SK-N-SH (cell line): Measurements from ENCODE around the gene PET100. TPM values are rescaled to one million over a fixed set of nuclear protein-coding genes. Genes with fewer than 3 reads are reported as not detected.

Experiments
- CTCF ChIA-PET: fragments of 300-600, 350-600 bp; formaldehyde crosslinking; extraction: SDS; loops from one replicate; lab custom pipeline; 2021; lab: Yijun Ruan, JAX
- POLR2A ChIA-PET: fragments of 350-600 bp; sonication (Branson Sonifier 250); formaldehyde crosslinking; extraction: SDS; loops from one replicate; lab custom pipeline; 2020; ENCODE audit warnings: antibody characterized with exemption, inconsistent platforms; lab: Yijun Ruan, JAX
- DNase-seq: peaks from one replicate; pipeline ENCODE4 v3.0.0; 2012
- H2AFZ ChIP-seq: fragments of 200-600 bp; sonication (generic); 2 replicates; pipeline ENCODE4 v1.8.1; 2016; ENCODE audit warnings: antibody characterized with exemption, mild to moderate bottlenecking, low read depth
- H3F3A ChIP-seq: fragments of 200-600 bp; sonication (generic); replicated peaks from 2 replicates; pipeline ENCODE3; 2016; ENCODE audit warnings: antibody characterized with exemption, mild to moderate bottlenecking; ENCODE audit not compliant: insufficient read depth
- H3K27ac ChIP-seq, 2 experiments: fragments of 200-500 bp in 1 of 2; fragments of 200-600 bp in 1 of 2; sonication (Bioruptor generic) in 1 of 2; sonication (generic), shearing (Covaris generic) in 1 of 2; 2 replicates each; pipeline versions ENCODE4 v1.5.1 to v1.6.1; 2014 to 2016; ENCODE audit warnings: low read depth in 2 of 2, inconsistent platforms in 1 of 2, low read length in 1 of 2, mild to moderate bottlenecking in 1 of 2, mixed read lengths in 1 of 2
- H3K27me3 ChIP-seq: fragments of 200-600 bp; sonication (generic), shearing (Covaris generic); 2 replicates; pipeline ENCODE4 v1.6.1; 2016; ENCODE audit warnings: mixed run types; ENCODE audit not compliant: insufficient read depth
- H3K36me3 ChIP-seq, 2 experiments: fragments of 200-500 bp in 1 of 2; fragments of 200-600 bp in 1 of 2; sonication (Bioruptor generic) in 1 of 2; sonication (generic) in 1 of 2; replicated peaks in 1 of 2; 2 replicates each; pipeline versions ENCODE3 to v1.5.1; 2014 to 2016; ENCODE audit warnings: low read length in 1 of 2, mild to moderate bottlenecking in 1 of 2; ENCODE audit not compliant: insufficient read depth in 2 of 2, control insufficient read depth in 1 of 2
- H3K4me1 ChIP-seq, 2 experiments: fragments of 200-500 bp in 1 of 2; fragments of 200-600 bp in 1 of 2; sonication (Bioruptor generic) in 1 of 2; sonication (generic), shearing (Covaris generic) in 1 of 2; 2 replicates each; pipeline versions ENCODE4 v1.5.1 to v1.6.1; 2014 to 2016; ENCODE audit warnings: low read depth in 1 of 2, low read length in 1 of 2, mixed run types in 1 of 2; ENCODE audit not compliant: insufficient read depth in 2 of 2, control insufficient read depth in 1 of 2
- H3K4me2 ChIP-seq: fragments of 200-600 bp; sonication (generic), shearing (Covaris generic); 2 replicates; pipeline ENCODE4 v1.6.1; 2017; ENCODE audit warnings: mixed run types
- H3K4me3 ChIP-seq, 2 experiments: fragments of 200-500 bp in 1 of 2; fragments of 200-600 bp in 1 of 2; sonication (Bioruptor generic) in 1 of 2; sonication (generic), shearing (Covaris generic) in 1 of 2; 2 replicates each; pipeline versions ENCODE4 v1.5.1 to v1.8.1; 2014 to 2016; ENCODE audit warnings: low read depth in 2 of 2, inconsistent platforms in 1 of 2, low read length in 1 of 2, mild to moderate bottlenecking in 1 of 2, mixed read lengths in 1 of 2, moderate library complexity in 1 of 2
- H3K79me2 ChIP-seq: fragments of 200-600 bp; sonication (generic); 2 replicates; pipeline ENCODE4 v1.8.1; 2017; ENCODE audit warnings: mild to moderate bottlenecking; ENCODE audit not compliant: insufficient read depth
- H3K9ac ChIP-seq: fragments of 200-600 bp; sonication (generic); 2 replicates; pipeline ENCODE4 v1.6.1; 2017; ENCODE audit warnings: mixed run types
- H3K9me2 ChIP-seq: fragments of 200-600 bp; sonication (generic); 2 replicates; pipeline ENCODE4 v1.6.1; 2017; ENCODE audit warnings: mixed run types
- H3K9me3 ChIP-seq: fragments of 200-600 bp; sonication (generic); 2 replicates; pipeline ENCODE4 v1.6.1; 2017; ENCODE audit warnings: mixed run types, mild to moderate bottlenecking, moderate library complexity
- H4K20me1 ChIP-seq: fragments of 200-600 bp; sonication (generic); 2 replicates; pipeline ENCODE4 v1.6.1; 2017; ENCODE audit warnings: mild to moderate bottlenecking, mixed run types; ENCODE audit not compliant: insufficient read depth
- EP300 ChIP-seq, 2 experiments: IDR thresholded peaks; 2 replicates each; pipeline versions ENCODE4 v1.4.0 to v1.6.1; 2012; ENCODE audit warnings: borderline replicate concordance in 1 of 2, low read depth in 1 of 2, low read length in 1 of 2
- EZH2phosphoT487 ChIP-seq: fragments of 200-600 bp; sonication (generic); IDR thresholded peaks from 2 replicates; pipeline ENCODE4 v1.6.1; 2017; ENCODE audit warnings: low read depth, mixed run types, mild to moderate bottlenecking, antibody characterized with exemption, moderate library complexity, borderline replicate concordance
- FOXJ3 ChIP-seq: sonication (generic); formaldehyde crosslinking; IDR thresholded peaks from 2 replicates; pipeline ENCODE4 v1.5.1; 2020; ENCODE audit warnings: mild to moderate bottlenecking, missing genetic modification reagents
- FOXM1 ChIP-seq: IDR thresholded peaks from 2 replicates; pipeline ENCODE4 v1.4.0; 2012; ENCODE audit warnings: low read depth, mild to moderate bottlenecking
- IRF3 ChIP-seq: fragments of 150-350 bp; IDR thresholded peaks from 2 replicates; pipeline ENCODE4 v1.6.1; 2016; ENCODE audit warnings: mild to moderate bottlenecking, low read depth, low read length
- JUND ChIP-seq: IDR thresholded peaks from 2 replicates; pipeline ENCODE4 v1.4.0; 2012
- MEF2A ChIP-seq: IDR thresholded peaks from 2 replicates; pipeline ENCODE4 v1.4.0; 2012; ENCODE audit warnings: low read depth, borderline replicate concordance
- NFIC ChIP-seq: IDR thresholded peaks from 2 replicates; pipeline ENCODE4 v1.4.0; 2012; ENCODE audit warnings: borderline replicate concordance
- PBX3 ChIP-seq: IDR thresholded peaks from 2 replicates; pipeline ENCODE4; 2012
- POLR2AphosphoS5 ChIP-seq: IDR thresholded peaks from 2 replicates; pipeline ENCODE4 v1.6.1; 2012; ENCODE audit warnings: low read depth, low read length
- RAD21 ChIP-seq: IDR thresholded peaks from 2 replicates; pipeline ENCODE4 v1.6.1; 2012; ENCODE audit warnings: mild to moderate bottlenecking, low read length
- RXRA ChIP-seq: IDR thresholded peaks from 2 replicates; pipeline ENCODE4 v1.4.0; 2012; ENCODE audit warnings: low read depth, mild to moderate bottlenecking, borderline replicate concordance
- WGBS: methylation state at CpG from one replicate; pipeline ENCODE4 v1.1.6; 2017; ENCODE audit warnings: low lambda C conversion rate; 5-methylcytosine and 5-hydroxymethylcytosine counted together
- polyA plus RNA-seq, 3 experiments: library from polyadenylated mRNA; depleted of rRNA; stranded (reverse); fragments of >200 nt; gene quantifications; 2 replicates each; pipeline ENCODE4 v1.2.3, GENCODE V29; 2012

Gene PET100
- polyA plus RNA-seq, 1 of the 3 experiments (the other 2 are of a cell fraction): 48.1 TPM

GRCh38 chr19:7612282-7613274 is 17.0 kb upstream of the PET100 start:
- WGBS: 82% methylated on average over 46 of the region's 81 CpGs
- Histone ChIP-seq H3K4me1 (peaks cover 0 to 10% of the 10 kb centered on the region in 2 experiments; a peak in 1 of 4 replicates), H3K9ac (no peak overlapping the region), H3K27ac (no peak overlapping the region), H4K20me1 (no peaks in the 10 kb centered on the region), H2AFZ (no peak overlapping the region), H3F3A (no peaks in the 10 kb centered on the region), H3K4me2 (no peak overlapping the region), H3K36me3 (no peaks in the 10 kb centered on the region), H3K9me2 (no peaks in the 10 kb centered on the region), H3K9me3 (no peaks in the 10 kb centered on the region), H3K27me3 (no peaks in the 10 kb centered on the region), H3K79me2 (no peaks in the 10 kb centered on the region), H3K4me3 (no peak overlapping the region)
- DNase-seq: no peak
- ChIA-PET POLR2A (interaction anchor here (1.2 kb wide), 1 partner anchor 16 kb away, joined by 3 read pairs; no protein-coding TSS in a partner anchor), CTCF (interaction anchor here (1.4 kb wide), 1 partner anchor 44 kb away, joined by 3 read pairs; no protein-coding TSS in a partner anchor)
- TF ChIP-seq FOXJ3 (CRISPR knock-in tag) (no peak), EZH2phosphoT487 (no peak), RXRA (no peak), RAD21 (no peak), PBX3 (no peak), FOXM1 (no peak), MEF2A (no peak), IRF3 (no peak), NFIC (no peak)

GRCh38 chr19:7614859-7615741 is 14.5 kb upstream of the PET100 start:
- no peaks in the 10 kb centered on the region for H3K9me2 ChIP-seq
- POLR2A ChIA-PET: interaction anchor here (0.7 kb wide), 1 partner anchor 417 kb away, joined by 5 read pairs; no protein-coding TSS in a partner anchor
- no peak overlapping the region for H3K4me2 ChIP-seq
- no peak overlapping the region for H3K4me3 ChIP-seq
- no peak overlapping the region for H3K9ac ChIP-seq
- no peak for DNase-seq
- no peak overlapping the region for H2AFZ ChIP-seq
- no peaks in the 10 kb centered on the region for H3K79me2 ChIP-seq
- H3K4me1 ChIP-seq: peaks cover 0 to 35% of the 10 kb centered on the region in 2 experiments; a peak in 1 of 4 replicates
- H3K27ac ChIP-seq: no peak overlapping the region
- no peaks in the 10 kb centered on the region for H3K27me3 ChIP-seq
- 81% methylated on average over 41 of the region's 59 CpGs for WGBS
- CTCF ChIA-PET: interaction anchor here (1.0 kb wide), 1 partner anchor 47 kb away, joined by 3 read pairs; no protein-coding TSS in a partner anchor
- H4K20me1 ChIP-seq: no peaks in the 10 kb centered on the region
- no peaks in the 10 kb centered on the region for H3K9me3 ChIP-seq
- peaks cover 0 to 6% of the 10 kb centered on the region in 2 experiments for H3K36me3 ChIP-seq
- TF ChIP-seq EP300 (IDR thresholded peaks at IDR 0.05; ENCODE audit: borderline replicate concordance in 1 of 2, low read depth in 1 of 2, low read length in 1 of 2): no peak
- TF ChIP-seq POLR2AphosphoS5: no peak
- no peak for TF ChIP-seq JUND
- TF ChIP-seq RXRA: no peak
- TF ChIP-seq, all 33 proteins: peak for 0
- H3F3A ChIP-seq: peaks cover 4% of the 10 kb centered on the region
